ENCODE results near the gene POLR3GL. TPM values are rescaled to one million over a fixed set of nuclear protein-coding genes. Genes with fewer than 3 reads are reported as not detected.

POLR3GL gene
- total RNA-seq, 1 experiment from 2014 or later: 7.9 TPM

DNA sequence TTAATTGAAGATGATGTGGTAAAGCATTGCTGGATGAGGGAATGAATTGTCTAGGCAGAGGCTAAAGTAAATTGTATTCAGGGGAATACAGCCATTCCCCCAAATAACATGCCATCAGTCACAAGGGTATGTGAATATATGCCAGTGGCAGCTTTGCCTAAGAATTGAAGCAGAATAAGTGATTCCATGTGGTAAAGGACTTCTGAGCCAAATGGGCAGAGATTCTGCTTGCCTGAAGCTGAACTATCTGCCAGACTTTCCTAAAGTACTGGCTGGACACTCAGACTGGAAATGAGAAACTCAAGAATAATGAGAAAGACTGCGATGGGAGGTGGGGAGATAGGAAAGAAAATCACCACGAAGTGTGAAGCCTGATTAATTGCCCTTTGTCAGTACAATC lies 9.1 kb upstream of the POLR3GL start:
- peaks cover 19 to 25% of the 10 kb centered on the region in 2 experiments for H3K4me1 Mint-ChIP-seq
- Histone ChIP-seq H3K79me1 (ENCODE audit: insufficient read depth, low read depth, low read length, poor library complexity, severe bottlenecking) (no peaks in the 10 kb centered on the region), H3K79me2 (ENCODE audit: insufficient read depth, low read length) (no peaks in the 10 kb centered on the region), H3K23me2 (ENCODE audit: insufficient read length, low read depth, low read length, poor library complexity, severe bottlenecking) (peaks cover 7% of the 10 kb centered on the region), H3K56ac (ENCODE audit: insufficient read length, low read depth, low read length) (no peak overlapping the region), H3K4me2 (ENCODE audit: insufficient read depth, insufficient read length, low read length) (no peak overlapping the region), H2BK20ac (ENCODE audit: low read depth, low read length, poor library complexity, severe bottlenecking) (no peak overlapping the region), H4K5ac (ENCODE audit: insufficient read length, low read depth, low read length) (no peak overlapping the region), H2BK5ac (ENCODE audit: insufficient read length, low read length) (no peak overlapping the region), H3K27ac (ENCODE audit: insufficient read length, low read depth, low read length) (no peak overlapping the region), H2BK15ac (ENCODE audit: low read depth, low read length) (no peak overlapping the region), H4K20me1 (ENCODE audit: control insufficient read depth, insufficient read depth, insufficient read length) (no peaks in the 10 kb centered on the region), H4K8ac (replicated peaks; ENCODE audit: insufficient read length, low read depth, low read length) (no peak overlapping the region), H3K23ac (ENCODE audit: insufficient read length, low read depth, low read length) (no peak overlapping the region), H3T11ph (ENCODE audit: low read length) (no peak overlapping the region), H2BK12ac (ENCODE audit: insufficient read length, low read depth, low read length) (no peak overlapping the region), H2BK120ac (ENCODE audit: low read depth, low read length, poor library complexity, severe bottlenecking) (no peak overlapping the region), H2AK5ac (ENCODE audit: insufficient read length, low read length) (no peak overlapping the region), H3K14ac (ENCODE audit: insufficient read depth, low read length) (no peak overlapping the region), H4K91ac (ENCODE audit: insufficient read length, low read depth, low read length) (no peak overlapping the region), H3K4me1 (ENCODE audit: insufficient read depth, low read length) (no peaks in the 10 kb centered on the region; the same call in 1 of the 2 replicates), H3K18ac (ENCODE audit: insufficient read length, low read depth, low read length) (no peak overlapping the region), H2AFZ (ENCODE audit: low read length) (no peak overlapping the region), H3K4ac (ENCODE audit: low read depth, low read length) (no peak overlapping the region), H3K9me3 (ENCODE audit: control insufficient read depth, low read depth, low read length) (no peaks in the 10 kb centered on the region), H3K27me3 (ENCODE audit: insufficient read depth, low read length) (peaks cover 20% of the 10 kb centered on the region; the same call in 1 of the 2 replicates), H3K9ac (ENCODE audit: extremely low read depth, insufficient read length, low read length) (no peak overlapping the region)
- TF ChIP-seq CTCF (conservative IDR thresholded peaks at IDR 0.05): no peak
- no peaks in the 10 kb centered on the region for H3K36me3 Mint-ChIP-seq (ENCODE audit: insufficient read depth in 1 of 3, low read depth in 3 of 3)
- no peak for DNase-seq
- no peaks in the 10 kb centered on the region for H3K9me3 Mint-ChIP-seq
- no peak overlapping the region for H3K27ac Mint-ChIP-seq
- peaks cover 45% of the 10 kb centered on the region for H3K27me3 Mint-ChIP-seq (ENCODE audit: low read depth)
- WGBS (ENCODE audit: extremely low coverage, insufficient read length, low lambda C conversion rate): no CpG with 5 or more reads among the region's 2 CpGs
- no peak overlapping the region for H3K4me3 Mint-ChIP-seq

Data from H9 (cell line).